Measurements from ENCODE around the gene TSPAN6. TPM values are rescaled to one million over a fixed set of nuclear protein-coding genes. Genes with fewer than 3 reads are reported as not detected.
A peak's percentile ranks its signal among the peaks of the same experiment; 100 is the strongest.

Gene TSPAN6
- polyA plus RNA-seq, 3 donors = not detected

GRCh38 chrX:100615005-100615404 lies 21.6 kb downstream of the TSPAN6 start:
- WGBS (ENCODE audit: insufficient coverage) = no CpG with 5 or more reads among the region's 3 CpGs
- intact Hi-C loops (cut with micrococcal nuclease) = no loop called here
- Histone ChIP-seq H3K27me3 (ENCODE audit: control insufficient read depth in 2 of 2, insufficient read depth in 2 of 2, low read length in 2 of 2) (peaks cover 41 to 48% of the 10 kb centered on the region in 2 donors), H2AFZ (ENCODE audit: insufficient read depth, low read depth, low read length, poor library complexity, severe bottlenecking) (no peak overlapping the region), H4K20me1 (ENCODE audit: insufficient read depth, low read length) (no peaks in the 10 kb centered on the region), H3K27ac (ENCODE audit: low read depth in 1 of 2, low read length in 2 of 2) (no peak overlapping the region), H3K4me2 (replicated peaks; ENCODE audit: extremely low read depth, low read length, poor library complexity, severe bottlenecking) (no peak overlapping the region), H3K36me3 (replicated peaks in 1 of 2; ENCODE audit: control insufficient read depth in 1 of 2, insufficient read depth in 2 of 2, low read length in 2 of 2) (no peaks in the 10 kb centered on the region), H3K9ac (ENCODE audit: insufficient read depth, low read length, poor library complexity, severe bottlenecking) (no peak overlapping the region), H3K9me3 (replicated peaks in 1 of 2; ENCODE audit: control insufficient read depth in 1 of 2, insufficient read depth in 1 of 2, low read length in 2 of 2) (no peaks in the 10 kb centered on the region), H3K4me1 (ENCODE audit: control insufficient read depth in 1 of 2, insufficient read depth in 2 of 2, low read length in 2 of 2) (no peaks in the 10 kb centered on the region), H3K4me3 (replicated peaks in 1 of 3; ENCODE audit: low read depth in 2 of 3, low read length in 3 of 3) (no peak overlapping the region), H3K79me2 (ENCODE audit: insufficient read depth, low read length) (no peaks in the 10 kb centered on the region)
- no peak overlapping the region for H3K27ac Mint-ChIP-seq
- H3K4me3 Mint-ChIP-seq = peak overlapping the region in 1 of 2 donors; percentile 62
- H3K9me3 Mint-ChIP-seq = peaks cover 0 to 3% (median 0%) of the 10 kb centered on the region in 7 donors
- no peak for DNase-seq
- H3K27me3 Mint-ChIP-seq (ENCODE audit: low read depth in 3 of 3) = peaks cover 34 to 62% (median 57%) of the 10 kb centered on the region in 3 donors
- no peaks in the 10 kb centered on the region for H3K4me1 Mint-ChIP-seq
- no peaks in the 10 kb centered on the region for H3K36me3 Mint-ChIP-seq
- TF ChIP-seq CTCF (IDR thresholded peaks at IDR 0.05) = peak; percentile 14

- Histone ChIP-seq H2AFZ (ENCODE audit: insufficient read depth, low read depth, low read length, poor library complexity, severe bottlenecking) (no peak overlapping the region), H3K27ac (ENCODE audit: low read depth in 1 of 2, low read length in 2 of 2) (no peak overlapping the region), H3K4me1 (ENCODE audit: control insufficient read depth in 1 of 2, insufficient read depth in 2 of 2, low read length in 2 of 2) (peaks cover 0 to 3% of the 10 kb centered on the region in 2 donors), H3K79me2 (ENCODE audit: insufficient read depth, low read length) (no peaks in the 10 kb centered on the region), H4K20me1 (ENCODE audit: insufficient read depth, low read length) (no peaks in the 10 kb centered on the region), H3K4me3 (replicated peaks in 1 of 3; ENCODE audit: low read depth in 2 of 3, low read length in 3 of 3) (no peak overlapping the region), H3K36me3 (replicated peaks in 1 of 2; ENCODE audit: control insufficient read depth in 1 of 2, insufficient read depth in 2 of 2, low read length in 2 of 2) (no peaks in the 10 kb centered on the region), H3K9ac (ENCODE audit: insufficient read depth, low read length, poor library complexity, severe bottlenecking) (no peak overlapping the region), H3K9me3 (replicated peaks in 1 of 2; ENCODE audit: control insufficient read depth in 1 of 2, insufficient read depth in 1 of 2, low read length in 2 of 2) (no peaks in the 10 kb centered on the region), H3K4me2 (replicated peaks; ENCODE audit: extremely low read depth, low read length, poor library complexity, severe bottlenecking) (no peak overlapping the region), H3K27me3 (ENCODE audit: control insufficient read depth in 2 of 2, insufficient read depth in 2 of 2, low read length in 2 of 2) (peaks cover 59 to 70% of the 10 kb centered on the region in 2 donors)
- no peak for DNase-seq
- peaks cover 38 to 65% (median 61%) of the 10 kb centered on the region in 3 donors for H3K27me3 Mint-ChIP-seq (ENCODE audit: low read depth in 3 of 3)
- intact Hi-C loops (cut with micrococcal nuclease) = no loop called here
- WGBS (ENCODE audit: insufficient coverage) = no CpG with 5 or more reads among the region's 5 CpGs
- peaks cover 0 to 3% (median 0%) of the 10 kb centered on the region in 7 donors for H3K9me3 Mint-ChIP-seq
- no peaks in the 10 kb centered on the region for H3K36me3 Mint-ChIP-seq
- no peak overlapping the region for H3K27ac Mint-ChIP-seq
- peaks cover 5% of the 10 kb centered on the region for H3K4me1 Mint-ChIP-seq
- H3K4me3 Mint-ChIP-seq = no peak overlapping the region
- no peak for TF ChIP-seq CTCF (IDR thresholded peaks at IDR 0.05)
Measured at GRCh38 chrX:100611951-100612350, 24.7 kb downstream of the TSPAN6 start.
